Natural killer cell (primary cell): ENCODE measurements around the gene CIZ1. TPM values are rescaled to one million over a fixed set of nuclear protein-coding genes. Genes with fewer than 3 reads are reported as not detected.

Experiments used
- ATAC-seq, 3 donors: fragments of 150-1000 bp in 2 of 3; fragments of 200-7000 bp in 1 of 3; cut with Tn5 transposase; 1 replicate in 1 of 3; 2 replicates in 2 of 3; pipeline ENCODE4 v1.10.0; 2021; ENCODE audit warnings: mild to moderate bottlenecking in 2 of 3, moderate library complexity in 2 of 3
- DNase-seq, 2 donors: peaks; one replicate each; pipeline versions ENCODE4 v3.0.0 to v3.0.0-alpha.2; 2013 to 2021; ENCODE audit warnings: mixed read lengths in 1 of 2
- H3K27ac ChIP-seq: one replicate; pipeline ENCODE4 v1.5.1; 2013; ENCODE audit warnings: mild to moderate bottlenecking, low read length
- H3K27me3 ChIP-seq: one replicate; pipeline ENCODE4 v1.6.1; 2013; ENCODE audit warnings: low read length; ENCODE audit not compliant: control insufficient read depth, insufficient read depth
- H3K36me3 ChIP-seq: one replicate; pipeline ENCODE4 v1.6.1; 2013; ENCODE audit warnings: low read length; ENCODE audit not compliant: control insufficient read depth, insufficient read depth
- H3K4me1 ChIP-seq: one replicate; pipeline ENCODE4 v1.6.1; 2013; ENCODE audit warnings: low read length; ENCODE audit not compliant: control insufficient read depth, insufficient read depth
- H3K4me3 ChIP-seq: one replicate; pipeline ENCODE4 v1.5.1; 2013; ENCODE audit warnings: low read length
- H3K9me3 ChIP-seq: one replicate; pipeline ENCODE4 v1.6.1; 2013; ENCODE audit warnings: low read length; ENCODE audit not compliant: control insufficient read depth, insufficient read depth
- H3K27ac Mint-ChIP-seq, 2 donors: one replicate each; pipeline ENCODE4 v1.8.0; 2022; ENCODE audit warnings: mild to moderate bottlenecking in 2 of 2, mixed read lengths in 2 of 2, moderate library complexity in 1 of 2
- H3K27me3 Mint-ChIP-seq, 2 donors: one replicate each; pipeline ENCODE4 v1.8.0; 2022; ENCODE audit warnings: low read depth in 2 of 2, mixed read lengths in 2 of 2
- H3K36me3 Mint-ChIP-seq: one replicate; pipeline ENCODE4 v1.8.0; 2022; ENCODE audit warnings: mixed read lengths
- H3K4me1 Mint-ChIP-seq, 2 donors: one replicate each; pipeline ENCODE4 v1.8.0; 2022; ENCODE audit warnings: mixed read lengths in 2 of 2
- H3K4me3 Mint-ChIP-seq: one replicate; pipeline ENCODE4 v1.8.0; 2022; ENCODE audit warnings: mild to moderate bottlenecking, moderate library complexity, mixed read lengths
- H3K9me3 Mint-ChIP-seq, 2 donors: one replicate each; pipeline ENCODE4 v1.8.0; 2022; ENCODE audit warnings: mixed read lengths in 2 of 2
- WGBS: methylation state at CpG from one replicate; pipeline ENCODE4 v1.1.7; 2013; ENCODE audit warnings: missing lambda C conversion rate; ENCODE audit not compliant: insufficient coverage; 5-methylcytosine and 5-hydroxymethylcytosine counted together
- intact Hi-C: fragments of 100-400 bp; cut with micrococcal nuclease; formaldehyde crosslinking; loops from one replicate; pipeline ENCODE4 v1.14.2; 2022
- total RNA-seq, 4 donors: library from RNA; stranded (reverse); fragments of 120-200 nt in 1 of 4; gene quantifications; one replicate each; pipeline versions ENCODE4 v1.2.3 to v1.2.4, GENCODE V29; 2013 to 2022
- TF ChIP-seq, protein P1 (sequence below): fragments of 200-600 bp; IDR thresholded peaks from one replicate; pipeline ENCODE4 v1.8.0; 2022; ENCODE audit warnings: antibody characterized with exemption

Gene CIZ1
- total RNA-seq, 3 donors from 2014 or later (not counting 1 experiment from before 2014, with no cell fraction given), result 152 to 165 (median 159) TPM

DNA sequence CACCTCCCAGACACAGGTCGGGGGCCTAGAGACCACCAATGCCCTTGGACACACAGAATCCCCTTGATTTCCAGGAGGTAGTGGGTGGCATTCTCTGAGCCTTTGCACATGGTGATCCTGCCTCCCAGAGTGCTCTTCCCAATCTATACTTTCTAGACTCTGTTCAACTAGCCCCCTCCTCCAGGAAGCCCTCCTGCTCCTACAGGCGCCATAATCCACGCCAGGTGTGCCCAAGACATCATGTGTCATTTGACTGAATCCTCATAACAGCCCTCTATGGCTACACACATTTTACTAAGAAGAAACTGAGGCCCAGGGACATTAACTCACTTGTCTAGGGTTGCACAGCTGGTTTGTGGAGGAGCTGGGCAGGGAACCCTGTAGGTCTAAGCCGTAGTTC is 24.2 kb downstream of the CIZ1 start:
- no peaks in the 10 kb centered on the region for H3K4me1 ChIP-seq

DNA sequence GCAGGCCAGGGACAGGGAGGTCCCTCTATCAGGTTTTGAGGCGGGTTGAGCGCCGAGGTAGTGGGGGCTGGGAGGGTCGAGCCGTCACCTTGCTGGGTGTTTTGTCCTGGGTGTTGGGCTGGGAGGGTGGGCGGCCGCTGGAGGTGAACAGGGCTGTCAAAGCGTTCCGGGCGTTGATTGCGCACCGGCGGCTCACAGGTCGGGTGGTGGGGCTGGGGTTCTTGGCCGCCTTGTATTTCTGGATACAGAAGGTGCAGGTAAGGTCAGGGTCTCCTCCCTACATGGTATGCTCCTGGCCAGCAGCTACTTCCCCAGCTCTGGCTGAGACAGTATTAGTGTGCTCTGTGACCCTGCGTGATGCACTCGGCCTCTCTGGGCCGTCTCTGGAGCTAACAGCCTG is 25.2 kb downstream of the CIZ1 start:
- H3K27ac ChIP-seq, result no peak overlapping the region
- no peak for DNase-seq
- peaks cover 2% of the 10 kb centered on the region for H3K4me1 ChIP-seq
- TF ChIP-seq, protein P1, sequence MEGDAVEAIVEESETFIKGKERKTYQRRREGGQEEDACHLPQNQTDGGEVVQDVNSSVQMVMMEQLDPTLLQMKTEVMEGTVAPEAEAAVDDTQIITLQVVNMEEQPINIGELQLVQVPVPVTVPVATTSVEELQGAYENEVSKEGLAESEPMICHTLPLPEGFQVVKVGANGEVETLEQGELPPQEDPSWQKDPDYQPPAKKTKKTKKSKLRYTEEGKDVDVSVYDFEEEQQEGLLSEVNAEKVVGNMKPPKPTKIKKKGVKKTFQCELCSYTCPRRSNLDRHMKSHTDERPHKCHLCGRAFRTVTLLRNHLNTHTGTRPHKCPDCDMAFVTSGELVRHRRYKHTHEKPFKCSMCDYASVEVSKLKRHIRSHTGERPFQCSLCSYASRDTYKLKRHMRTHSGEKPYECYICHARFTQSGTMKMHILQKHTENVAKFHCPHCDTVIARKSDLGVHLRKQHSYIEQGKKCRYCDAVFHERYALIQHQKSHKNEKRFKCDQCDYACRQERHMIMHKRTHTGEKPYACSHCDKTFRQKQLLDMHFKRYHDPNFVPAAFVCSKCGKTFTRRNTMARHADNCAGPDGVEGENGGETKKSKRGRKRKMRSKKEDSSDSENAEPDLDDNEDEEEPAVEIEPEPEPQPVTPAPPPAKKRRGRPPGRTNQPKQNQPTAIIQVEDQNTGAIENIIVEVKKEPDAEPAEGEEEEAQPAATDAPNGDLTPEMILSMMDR, result no peak
- WGBS, result 96% methylated on average over 17 of the region's 18 CpGs
- H3K9me3 Mint-ChIP-seq, result no peaks in the 10 kb centered on the region
- H3K36me3 Mint-ChIP-seq, result no peaks in the 10 kb centered on the region
- no peak overlapping the region for H3K27ac Mint-ChIP-seq
- ATAC-seq, result no peak
- no peaks in the 10 kb centered on the region for H3K9me3 ChIP-seq
- H3K4me3 ChIP-seq, result no peak overlapping the region
- H3K27me3 ChIP-seq, result no peaks in the 10 kb centered on the region
- intact Hi-C loops, result no loop called here
- peaks cover 11 to 17% of the 10 kb centered on the region in 2 donors for H3K4me1 Mint-ChIP-seq
- peaks cover 52% of the 10 kb centered on the region for H3K36me3 ChIP-seq
- no peak overlapping the region for H3K4me3 Mint-ChIP-seq
- no peaks in the 10 kb centered on the region for H3K27me3 Mint-ChIP-seq

More for the DNA sequence above, 24.2 kb downstream of the CIZ1 start:
- H3K27me3 ChIP-seq, result no peaks in the 10 kb centered on the region
- H3K27ac ChIP-seq, result no peak overlapping the region
- no peak overlapping the region for H3K4me3 Mint-ChIP-seq
- TF ChIP-seq, protein P1, result no peak
- ATAC-seq, result no peak
- H3K36me3 Mint-ChIP-seq, result no peaks in the 10 kb centered on the region
- H3K4me3 ChIP-seq, result no peak overlapping the region
- 99% methylated on average over 4 of the region's 4 CpGs for WGBS
- H3K9me3 ChIP-seq, result no peaks in the 10 kb centered on the region
- no peak overlapping the region for H3K27ac Mint-ChIP-seq
- H3K36me3 ChIP-seq, result peaks cover 52% of the 10 kb centered on the region
- intact Hi-C loops, result no loop called here
- no peak for DNase-seq
- peaks cover 6 to 11% of the 10 kb centered on the region in 2 donors for H3K4me1 Mint-ChIP-seq
- H3K27me3 Mint-ChIP-seq, result no peaks in the 10 kb centered on the region
- no peaks in the 10 kb centered on the region for H3K9me3 Mint-ChIP-seq

DNA sequence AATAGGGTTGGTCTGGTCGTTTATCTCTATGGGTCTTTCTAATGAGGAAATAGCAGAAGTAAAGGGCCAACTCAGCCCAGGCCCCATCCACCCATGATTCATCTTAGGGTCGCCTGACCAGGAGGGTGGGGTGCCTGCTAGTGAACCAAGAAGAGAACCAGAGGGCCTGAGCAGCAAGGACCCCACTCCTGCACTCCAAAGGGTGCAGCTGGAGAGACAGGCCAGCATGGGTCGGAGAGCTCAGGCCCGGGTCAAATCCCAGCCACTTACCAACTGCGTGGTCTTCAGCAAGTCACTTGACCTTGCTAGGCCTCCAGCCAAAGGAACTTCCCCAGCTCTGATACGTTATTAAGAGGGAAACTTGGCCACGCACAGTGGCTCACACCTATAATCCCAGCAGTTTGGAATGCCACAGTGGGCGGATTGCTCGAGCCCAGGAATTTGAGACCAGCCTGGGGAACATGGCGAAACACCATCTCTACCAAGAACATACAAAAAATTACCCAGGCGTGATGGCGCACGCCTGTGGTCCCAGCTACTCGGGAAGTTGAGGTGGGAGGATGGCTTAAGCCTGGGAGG is 27.0 kb downstream of the CIZ1 start:
- TF ChIP-seq, protein P1, result no peak
- no peaks in the 10 kb centered on the region for H3K36me3 Mint-ChIP-seq
- intact Hi-C loops, result no loop called here
- no peaks in the 10 kb centered on the region for H3K27me3 Mint-ChIP-seq
- peaks cover 15% of the 10 kb centered on the region for H3K4me1 ChIP-seq
- WGBS, result 90% methylated on average over 14 of the region's 14 CpGs
- H3K27me3 ChIP-seq, result no peaks in the 10 kb centered on the region
- no peaks in the 10 kb centered on the region for H3K9me3 Mint-ChIP-seq
- peaks cover 43% of the 10 kb centered on the region for H3K36me3 ChIP-seq
- H3K27ac Mint-ChIP-seq, result no peak overlapping the region
- no peak overlapping the region for H3K27ac ChIP-seq
- no peak overlapping the region for H3K4me3 ChIP-seq
- no peak for ATAC-seq
- H3K4me3 Mint-ChIP-seq, result no peak overlapping the region
- H3K9me3 ChIP-seq, result no peaks in the 10 kb centered on the region
- DNase-seq, result no peak
- H3K4me1 Mint-ChIP-seq, result peaks cover 12 to 23% of the 10 kb centered on the region in 2 donors
